Fibroblast of lung (primary cell): ENCODE measurements around the gene FHL5. TPM values are rescaled to one million over a fixed set of nuclear protein-coding genes. Genes with fewer than 3 reads are reported as not detected.

ENCODE experiments used
- DNase-seq, 2 donors: peaks; one replicate each; pipeline versions ENCODE4 v3.0.0 to v3.0.0-alpha.2; 2010; ENCODE audit warnings: low read depth in 2 of 2
- H2AFZ ChIP-seq: 2 replicates; pipeline ENCODE4 v1.5.1; 2012; ENCODE audit warnings: low read length, control low read depth, inconsistent platforms
- H3K27ac ChIP-seq: 2 replicates; pipeline ENCODE4 v1.5.1; 2011; ENCODE audit warnings: low read length, control low read depth; ENCODE audit not compliant: insufficient read depth
- H3K27me3 ChIP-seq: 2 replicates; pipeline ENCODE4 v1.5.1; 2011; ENCODE audit warnings: mild to moderate bottlenecking, low read length; ENCODE audit not compliant: control insufficient read depth, insufficient read depth
- H3K36me3 ChIP-seq: 2 replicates; pipeline ENCODE4 v1.5.1; 2011; ENCODE audit warnings: low read length; ENCODE audit not compliant: control insufficient read depth, insufficient read depth
- H3K4me1 ChIP-seq: 2 replicates; pipeline ENCODE4 v1.5.1; 2011; ENCODE audit warnings: low read length; ENCODE audit not compliant: control insufficient read depth, insufficient read depth; ENCODE audit errors: extremely low read depth
- H3K4me2 ChIP-seq: 2 replicates; pipeline ENCODE4 v1.5.1; 2011; ENCODE audit warnings: low read length, control low read depth; ENCODE audit not compliant: insufficient read depth; ENCODE audit errors: extremely low read depth
- H3K4me3 ChIP-seq, 4 experiments: fragments of 200-600 bp in 1 of 4; sonication (generic) in 1 of 4; replicated peaks in 1 of 4; 2 replicates each; pipeline ENCODE4 v1.5.1; 2011 to 2016; ENCODE audit warnings: low read length in 4 of 4, low read depth in 3 of 4, mild to moderate bottlenecking in 3 of 4, control low read depth in 2 of 4, inconsistent platforms in 1 of 4, mixed read lengths in 1 of 4; ENCODE audit not compliant: insufficient read depth in 1 of 4; ENCODE audit errors: control extremely low read depth in 1 of 4
- H3K79me2 ChIP-seq: 2 replicates; pipeline ENCODE4 v1.5.1; 2012; ENCODE audit warnings: mild to moderate bottlenecking, low read length, inconsistent platforms; ENCODE audit not compliant: control insufficient read depth, insufficient read depth
- H3K9ac ChIP-seq: 2 replicates; pipeline ENCODE4 v1.5.1; 2011; ENCODE audit warnings: mild to moderate bottlenecking, low read length, control low read depth; ENCODE audit not compliant: insufficient read depth
- H3K9me3 ChIP-seq: 2 replicates; pipeline ENCODE4 v1.5.1; 2012; ENCODE audit warnings: low read depth, low read length; ENCODE audit not compliant: control insufficient read depth, insufficient read depth
- H4K20me1 ChIP-seq: 2 replicates; pipeline ENCODE4 v1.5.1; 2011; ENCODE audit warnings: low read length; ENCODE audit not compliant: control insufficient read depth, insufficient read depth; ENCODE audit errors: extremely low read depth
- EZH2 ChIP-seq: IDR thresholded peaks from 2 replicates; pipeline ENCODE4 v1.5.1; 2012; ENCODE audit warnings: low read length, control low read depth, mild to moderate bottlenecking; ENCODE audit errors: missing control alignments
- polyA plus RNA-seq, 2 donors: library from polyadenylated mRNA; depleted of rRNA in 1 of 2; stranded (reverse) in 1 of 2; unstranded in 1 of 2; fragments of >200 nt; gene quantifications; 2 replicates each; pipeline ENCODE4 v1.2.1, GENCODE V29; 2011 to 2012; ENCODE audit warnings: missing spikeins in 1 of 2
- total RNA-seq: library from RNA; depleted of rRNA; stranded (reverse); fragments of >200 nt; gene quantifications from 2 replicates; pipeline ENCODE4 v1.2.1, GENCODE V29; 2014
- TF ChIP-seq, protein P1 (sequence below), 2 donors: IDR thresholded peaks in 1 of 2; conservative IDR thresholded peaks in 1 of 2; 1 replicate in 1 of 2; 2 replicates in 1 of 2; pipeline ENCODE4 v1.5.1; 2011 to 2012; ENCODE audit warnings: low read length in 2 of 2, control low read depth in 1 of 2, inconsistent platforms in 1 of 2, low read depth in 1 of 2, mild to moderate bottlenecking in 1 of 2

The FHL5 gene
- total and polyA plus RNA-seq, 2 donors (not counting 1 experiment from before 2014, with no cell fraction given): 0.03 TPM; not detected in 1

DNA sequence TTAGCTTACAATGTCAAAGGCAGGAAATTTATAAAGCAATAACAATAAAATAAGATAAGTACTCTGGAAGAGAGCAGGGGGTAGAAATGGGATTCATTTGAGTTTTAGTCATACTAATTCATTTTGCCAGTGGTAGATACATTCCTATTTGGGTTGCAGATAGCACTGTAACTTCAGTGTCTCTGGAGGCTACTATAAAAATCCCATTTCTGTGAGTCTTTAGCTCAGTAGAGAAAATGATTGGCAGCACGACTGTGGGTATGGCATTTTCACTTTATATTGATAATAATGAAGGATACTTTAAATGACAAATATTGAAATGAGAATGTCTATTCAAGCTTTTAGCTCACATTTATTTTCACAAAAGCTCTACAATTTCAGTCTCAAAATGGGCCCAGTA is 93.6 kb downstream of the FHL5 start:
- DNase-seq: no peak
- Histone ChIP-seq H3K9me3 (no peaks in the 10 kb centered on the region), H3K4me2 (no peak overlapping the region), H3K27ac (no peak overlapping the region), H3K4me3 (no peak overlapping the region), H3K36me3 (no peaks in the 10 kb centered on the region), H3K27me3 (no peaks in the 10 kb centered on the region), H2AFZ (no peak overlapping the region), H3K79me2 (no peaks in the 10 kb centered on the region), H3K4me1 (no peaks in the 10 kb centered on the region), H4K20me1 (no peaks in the 10 kb centered on the region), H3K9ac (no peak overlapping the region)
- TF ChIP-seq EZH2: no peak
- TF ChIP-seq, protein P1, sequence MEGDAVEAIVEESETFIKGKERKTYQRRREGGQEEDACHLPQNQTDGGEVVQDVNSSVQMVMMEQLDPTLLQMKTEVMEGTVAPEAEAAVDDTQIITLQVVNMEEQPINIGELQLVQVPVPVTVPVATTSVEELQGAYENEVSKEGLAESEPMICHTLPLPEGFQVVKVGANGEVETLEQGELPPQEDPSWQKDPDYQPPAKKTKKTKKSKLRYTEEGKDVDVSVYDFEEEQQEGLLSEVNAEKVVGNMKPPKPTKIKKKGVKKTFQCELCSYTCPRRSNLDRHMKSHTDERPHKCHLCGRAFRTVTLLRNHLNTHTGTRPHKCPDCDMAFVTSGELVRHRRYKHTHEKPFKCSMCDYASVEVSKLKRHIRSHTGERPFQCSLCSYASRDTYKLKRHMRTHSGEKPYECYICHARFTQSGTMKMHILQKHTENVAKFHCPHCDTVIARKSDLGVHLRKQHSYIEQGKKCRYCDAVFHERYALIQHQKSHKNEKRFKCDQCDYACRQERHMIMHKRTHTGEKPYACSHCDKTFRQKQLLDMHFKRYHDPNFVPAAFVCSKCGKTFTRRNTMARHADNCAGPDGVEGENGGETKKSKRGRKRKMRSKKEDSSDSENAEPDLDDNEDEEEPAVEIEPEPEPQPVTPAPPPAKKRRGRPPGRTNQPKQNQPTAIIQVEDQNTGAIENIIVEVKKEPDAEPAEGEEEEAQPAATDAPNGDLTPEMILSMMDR (conservative IDR thresholded peaks at IDR 0.05 in 1 of 2, IDR thresholded peaks at IDR 0.05 in 1 of 2; ENCODE audit: low read depth in 1 of 2, low read length in 2 of 2): no peak

DNA sequence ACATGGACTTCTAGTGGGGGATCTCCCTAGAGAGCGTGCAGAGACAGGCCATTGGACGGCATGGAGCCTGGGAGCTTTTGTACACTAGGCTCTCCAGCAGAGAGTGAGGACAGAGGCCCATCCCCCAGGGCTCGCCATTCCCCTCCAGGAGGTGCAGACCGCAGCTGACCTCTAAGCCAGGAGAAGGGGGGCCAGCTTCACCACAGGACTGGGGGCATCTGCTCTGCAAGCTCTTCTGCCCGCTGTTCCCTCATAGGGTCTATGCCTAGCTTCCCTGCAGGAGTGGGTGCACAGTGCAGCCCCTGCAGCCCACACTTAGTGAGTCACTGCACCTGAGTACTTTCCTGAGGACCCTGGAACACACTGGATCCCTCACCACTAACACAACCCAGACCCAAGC is 94.4 kb downstream of the FHL5 start:
- H2AFZ ChIP-seq: no peak overlapping the region
- no peak overlapping the region for H3K4me3 ChIP-seq
- H4K20me1 ChIP-seq: no peaks in the 10 kb centered on the region
- H3K4me1 ChIP-seq: no peaks in the 10 kb centered on the region
- no peaks in the 10 kb centered on the region for H3K9me3 ChIP-seq
- H3K27ac ChIP-seq: no peak overlapping the region
- TF ChIP-seq, protein P1 (conservative IDR thresholded peaks at IDR 0.05 in 1 of 2, IDR thresholded peaks at IDR 0.05 in 1 of 2; ENCODE audit: low read depth in 1 of 2, low read length in 2 of 2): no peak
- TF ChIP-seq EZH2: no peak
- H3K36me3 ChIP-seq: no peaks in the 10 kb centered on the region
- H3K9ac ChIP-seq: no peak overlapping the region
- no peak for DNase-seq
- H3K27me3 ChIP-seq: no peaks in the 10 kb centered on the region
- no peaks in the 10 kb centered on the region for H3K79me2 ChIP-seq
- no peak overlapping the region for H3K4me2 ChIP-seq

DNA sequence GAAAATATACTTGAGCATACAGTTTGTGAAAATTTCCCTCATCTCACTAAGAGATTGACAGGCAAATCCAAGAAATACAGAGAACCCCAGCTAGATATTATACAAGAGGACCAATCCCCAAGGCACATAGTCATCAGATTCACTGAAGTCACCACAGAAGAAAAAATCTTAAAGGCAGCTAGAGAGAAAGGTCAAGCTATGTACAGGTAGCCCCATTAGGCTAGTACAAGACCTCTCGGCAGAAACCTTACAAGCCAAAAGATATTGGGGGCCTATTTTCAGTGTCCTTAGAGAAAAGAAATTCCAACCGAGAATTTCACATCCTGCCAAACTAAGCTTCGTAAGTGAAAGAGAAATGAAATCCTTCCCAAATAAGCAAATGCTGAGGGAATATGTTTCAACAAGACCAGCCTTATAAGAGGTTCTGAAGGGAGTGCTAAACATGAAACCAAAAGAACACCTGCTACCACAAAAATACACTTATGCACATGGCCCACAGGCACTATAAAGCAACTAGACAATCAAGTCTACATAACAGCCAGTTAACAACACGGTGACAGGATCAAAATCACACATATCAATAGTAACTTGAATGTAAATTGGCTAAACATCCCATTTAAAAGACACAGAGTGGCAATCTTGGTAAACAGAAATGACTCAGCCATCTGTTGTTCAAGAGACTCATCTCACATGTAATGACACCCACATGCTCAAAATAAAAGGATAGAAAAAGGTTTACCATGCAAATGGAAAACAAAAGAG is 96.3 kb downstream of the FHL5 start:
- no peak overlapping the region for H3K4me2 ChIP-seq
- TF ChIP-seq EZH2: no peak
- TF ChIP-seq, protein P1 (conservative IDR thresholded peaks at IDR 0.05 in 1 of 2, IDR thresholded peaks at IDR 0.05 in 1 of 2; ENCODE audit: low read depth in 1 of 2, low read length in 2 of 2): no peak
- H3K4me3 ChIP-seq: no peak overlapping the region
- no peak for DNase-seq
- no peak overlapping the region for H3K27ac ChIP-seq
- no peak overlapping the region for H2AFZ ChIP-seq
- H3K79me2 ChIP-seq: no peaks in the 10 kb centered on the region
- no peaks in the 10 kb centered on the region for H3K36me3 ChIP-seq
- H3K9ac ChIP-seq: no peak overlapping the region
- H3K9me3 ChIP-seq: no peaks in the 10 kb centered on the region
- no peaks in the 10 kb centered on the region for H4K20me1 ChIP-seq
- no peaks in the 10 kb centered on the region for H3K27me3 ChIP-seq
- no peaks in the 10 kb centered on the region for H3K4me1 ChIP-seq

Other genes with a start within 250 kb of the FHL5 start
- gene UFL1, start 41.3 kb upstream of the FHL5 start, total RNA-seq: 29.0 and 35.2 TPM in 2 replicates
- 12.5 and 14.9 TPM in 2 replicates for gene UFL1, start 41.3 kb upstream of the FHL5 start, polyA plus RNA-seq